NCI-H2107 (cell line): ENCODE data around the gene AVPR1A.

ENCODE experiments used
- DNase-seq: peaks from one replicate; lab custom pipeline; 2025; lab: John Stamatoyannopoulos, UW

AVPR1A gene

DNA sequence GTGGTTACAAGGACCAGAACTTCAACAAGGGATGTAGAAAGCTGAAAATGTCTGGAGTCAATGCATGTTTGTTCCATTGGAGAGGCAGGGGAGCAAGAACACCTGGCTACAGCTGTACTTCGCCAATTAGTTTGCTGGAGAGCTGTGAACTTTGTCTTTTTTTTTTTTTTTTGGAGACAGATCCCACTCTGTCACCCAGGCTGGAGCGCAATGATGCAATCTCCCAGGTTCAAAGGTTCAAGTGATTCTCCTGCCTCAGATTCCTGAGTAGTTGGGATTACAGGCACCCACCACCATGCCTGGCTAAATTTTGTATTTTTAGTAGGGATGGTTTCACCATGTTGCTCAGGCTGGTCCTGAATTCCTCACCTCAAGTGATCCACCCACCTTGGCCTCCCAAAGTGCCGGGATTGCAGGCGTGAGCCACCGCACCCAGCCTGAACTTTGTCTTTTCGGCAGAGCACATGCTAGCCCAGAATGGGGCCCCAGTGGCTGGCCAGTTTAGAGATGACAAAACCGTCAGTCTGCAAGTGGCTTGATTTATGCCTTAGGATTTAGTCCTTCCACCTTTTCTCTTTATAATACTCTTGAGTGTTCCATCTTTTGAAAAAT is 55.5 kb downstream of the AVPR1A start:
- DNase-seq, result no peak

DNA sequence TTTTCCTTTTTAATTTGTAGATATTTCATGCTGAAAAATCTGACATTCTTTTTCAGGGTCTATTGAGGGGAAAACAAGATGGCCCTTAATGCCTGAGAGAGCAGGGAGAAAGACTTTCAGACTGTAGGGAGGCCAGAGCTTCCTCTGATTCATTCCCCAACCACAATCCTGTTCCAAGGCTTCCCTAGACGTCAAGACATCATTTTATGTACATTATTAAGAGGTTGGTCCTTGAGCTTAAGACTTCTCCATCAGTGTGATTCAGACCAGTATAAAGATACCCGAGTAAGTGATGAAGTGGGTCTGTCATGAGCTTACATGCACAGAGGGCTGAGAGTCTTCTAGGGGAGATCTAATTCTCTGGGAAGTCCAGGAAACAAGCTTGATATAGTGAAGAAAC is 57.3 kb downstream of the AVPR1A start:
- DNase-seq, result no peak

DNA sequence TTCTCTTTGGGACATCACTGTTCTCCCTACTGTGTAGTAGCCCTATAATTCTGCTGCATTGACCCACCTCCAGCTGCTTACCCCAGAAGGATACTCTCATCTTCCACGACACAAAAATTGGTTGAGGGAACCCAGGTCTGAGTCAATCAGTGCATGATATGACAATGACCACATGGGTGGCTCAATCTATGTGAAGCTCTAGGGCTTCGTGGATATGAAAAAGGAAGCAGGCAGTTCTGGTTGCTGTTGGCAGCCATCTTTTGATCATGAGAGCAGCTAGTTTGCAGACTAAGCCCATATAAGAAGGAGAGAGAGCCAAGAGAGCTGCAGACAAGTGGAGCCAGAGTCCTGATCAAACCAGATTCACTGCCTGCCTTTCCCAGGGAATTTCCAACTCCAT is 57.9 kb downstream of the AVPR1A start:
- DNase-seq, result no peak
